Sciatic nerve (tissue), 2 donors: ENCODE measurements around the gene ISX. TPM values are rescaled to one million over a fixed set of nuclear protein-coding genes. Genes with fewer than 3 reads are reported as not detected.

Experiments used
- ATAC-seq: fragments of 200-7000 bp; cut with Tn5 transposase; one replicate; pipeline ENCODE4 v1.9.1; 2020; ENCODE audit warnings: mild to moderate bottlenecking, moderate library complexity
- DNase-seq: peaks from one replicate; pipeline ENCODE4 v3.0.0-alpha.2; 2020; ENCODE audit warnings: low spot score
- intact Hi-C: fragments of 100-400 bp; cut with DNase I; formaldehyde crosslinking; loops from one replicate; pipeline ENCODE4 v1.14.2; 2022
- total RNA-seq: library from RNA; stranded (reverse); fragmentation: NEBNext Ultra II Directional; extraction: Animal tissue kit (Norgen Biotek cat#: 25700); gene quantifications from one replicate; pipeline ENCODE4 v1.2.1, GENCODE V29; 2021
- donor health status: DM: no; HTN: no; CAD: no.
- donor health status: DM: no; HTN: no; CAD: no.

ISX gene
- total RNA-seq, 1 donor from 2014 or later = not detected

DNA sequence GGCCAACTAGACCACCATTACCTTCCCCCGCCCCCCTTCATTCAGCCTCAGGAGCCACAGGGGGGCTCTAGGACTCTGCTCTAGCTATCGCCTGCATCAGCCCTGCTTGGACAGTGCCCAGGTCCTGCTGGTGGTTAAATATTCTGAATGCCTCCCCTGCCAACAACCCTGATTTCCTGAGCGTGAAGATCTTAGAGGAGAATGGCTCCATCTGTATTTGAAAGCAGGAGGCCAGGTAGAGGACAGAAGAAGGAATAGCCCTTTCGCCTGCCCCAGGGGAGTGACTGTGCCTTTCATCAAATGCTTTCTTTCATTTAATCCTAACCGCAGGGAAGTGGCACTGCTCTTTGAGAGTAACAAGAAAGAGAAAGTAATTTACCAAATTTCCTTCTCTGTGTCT lies 69.2 kb downstream of the ISX start:
- DNase-seq (no peak), ATAC-seq (no peak)
- intact Hi-C loops = no loop called here

Other genes starting within 250 kb of the ISX start
- gene HMGXB4, start 191.3 kb downstream of the ISX start, total RNA-seq = 22.8 TPM
- 48.2 TPM for gene TOM1, start 233.7 kb downstream of the ISX start, total RNA-seq